Stomach (tissue), 9 donors: Measurements from ENCODE around the gene SYNE2. TPM values are rescaled to one million over a fixed set of nuclear protein-coding genes. Genes with fewer than 3 reads are reported as not detected.

Experiments used
- DNase-seq, 2 donors: peaks; one replicate each; pipeline versions ENCODE4 v3.0.0 to v3.0.0-alpha.2; 2013 to 2019
- H3K27ac ChIP-seq, 5 donors: fragments of 200-600 bp in 4 of 5; sonication (generic) in 4 of 5; one replicate each; pipeline ENCODE4 v1.5.1; 2013 to 2019; ENCODE audit warnings: mild to moderate bottlenecking in 1 of 5, moderate library complexity in 1 of 5
- H3K27me3 ChIP-seq, 3 donors: fragments of 200-600 bp; sonication (generic); one replicate each; pipeline ENCODE4 v1.5.1; 2017 to 2019; ENCODE audit warnings: mixed run types in 1 of 3
- H3K36me3 ChIP-seq, 4 donors: fragments of 200-600 bp; sonication (generic); 1 replicate in 3 of 4; 2 replicates in 1 of 4; pipeline ENCODE4 v1.5.1; 2016 to 2019
- H3K4me1 ChIP-seq, 4 donors: fragments of 200-600 bp; sonication (generic); one replicate each; pipeline ENCODE4 v1.5.1; 2016 to 2019
- H3K4me3 ChIP-seq, 4 donors: fragments of 200-600 bp; sonication (generic) in 3 of 4; one replicate each; pipeline ENCODE4 v1.5.1; 2016 to 2019; ENCODE audit warnings: mild to moderate bottlenecking in 1 of 4
- H3K9me3 ChIP-seq, 4 donors: fragments of 200-600 bp; sonication (generic); one replicate each; pipeline ENCODE4 v1.5.1; 2016 to 2019
- EP300 ChIP-seq: sonication (generic); formaldehyde crosslinking; IDR thresholded peaks from one replicate; pipeline ENCODE4 v1.6.1; 2017; ENCODE audit warnings: antibody characterized with exemption
- POLR2A ChIP-seq, 4 donors: fragments of 450-650 bp; IDR thresholded peaks; one replicate each; pipeline ENCODE4 v1.6.1; 2016; ENCODE audit warnings: antibody characterized with exemption in 4 of 4, control low read depth in 2 of 4, mild to moderate bottlenecking in 1 of 4, moderate library complexity in 1 of 4
- POLR2AphosphoS5 ChIP-seq, 3 donors: sonication (generic); formaldehyde crosslinking; IDR thresholded peaks; one replicate each; pipeline ENCODE4 v1.6.1; 2016; ENCODE audit warnings: antibody characterized with exemption in 3 of 3
- WGBS, 5 donors: extraction: QIAGEN DNeasy Blood & Tissue Kit in 3 of 5; methylation state at CpG; one replicate each; pipeline versions ENCODE4 v1.1.5 to v1.1.7; 2013 to 2018; 5-methylcytosine and 5-hydroxymethylcytosine counted together
- intact Hi-C: fragments of 100-400 bp; cut with DNase I; formaldehyde crosslinking; loops from one replicate; pipeline ENCODE4 v1.15.1; 2023; ENCODE audit warnings: low total_unique reads
- polyA plus RNA-seq, 3 donors: library from polyadenylated mRNA; stranded (reverse); fragments of 200-250 nt; gene quantifications; one replicate each; pipeline ENCODE4 v1.2.3, GENCODE V29; 2013
- total RNA-seq, 5 donors: library from RNA; depleted of rRNA; stranded (reverse); fragments of >200 nt; gene quantifications; one replicate each; pipeline versions ENCODE4 v1.1.0 to v1.2.3, GENCODE V29; 2014 to 2016
- TF ChIP-seq, protein P1 (sequence below), 7 experiments: fragments of 450-650 bp in 4 of 7; fragments of 200-600 bp in 3 of 7; sonication (generic) in 3 of 7; IDR thresholded peaks; one replicate each; pipeline ENCODE4 v1.5.1; 2016 to 2019; ENCODE audit warnings: antibody characterized with exemption in 7 of 7, control low read depth in 2 of 7, mild to moderate bottlenecking in 1 of 7
- donor health status: healthy with polysubstance abuse.
- donor health status: Bipolar disorder and iron deficiency.
- donor health status: healthy.

Gene SYNE2
- total and polyA plus RNA-seq, 8 donors = 14.4 to 280 (median 120) TPM

DNA sequence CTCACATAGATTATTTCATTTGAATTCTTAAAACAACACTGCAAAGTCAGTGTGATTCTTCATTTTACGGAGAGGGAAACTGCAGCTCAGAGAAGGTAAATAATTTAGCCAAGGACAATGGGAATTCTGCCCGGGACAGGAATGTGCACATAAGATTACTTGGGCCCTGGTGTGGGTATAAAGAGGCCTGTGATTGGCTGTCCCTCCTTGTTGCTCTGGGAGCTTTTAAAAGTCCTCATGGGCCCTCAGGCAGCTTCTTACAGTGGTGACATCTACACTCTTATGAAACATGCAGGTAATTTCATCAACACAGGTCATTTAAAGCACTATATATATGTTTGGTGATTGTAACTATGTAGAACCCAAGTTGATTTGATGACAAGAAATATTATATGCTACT, 341.0 kb downstream of the SYNE2 start:
- TF ChIP-seq POLR2AphosphoS5 (IDR thresholded peaks at IDR 0.05) (no peak), POLR2A (IDR thresholded peaks at IDR 0.05) (no peak), EP300 (no peak)
- TF ChIP-seq, protein P1, sequence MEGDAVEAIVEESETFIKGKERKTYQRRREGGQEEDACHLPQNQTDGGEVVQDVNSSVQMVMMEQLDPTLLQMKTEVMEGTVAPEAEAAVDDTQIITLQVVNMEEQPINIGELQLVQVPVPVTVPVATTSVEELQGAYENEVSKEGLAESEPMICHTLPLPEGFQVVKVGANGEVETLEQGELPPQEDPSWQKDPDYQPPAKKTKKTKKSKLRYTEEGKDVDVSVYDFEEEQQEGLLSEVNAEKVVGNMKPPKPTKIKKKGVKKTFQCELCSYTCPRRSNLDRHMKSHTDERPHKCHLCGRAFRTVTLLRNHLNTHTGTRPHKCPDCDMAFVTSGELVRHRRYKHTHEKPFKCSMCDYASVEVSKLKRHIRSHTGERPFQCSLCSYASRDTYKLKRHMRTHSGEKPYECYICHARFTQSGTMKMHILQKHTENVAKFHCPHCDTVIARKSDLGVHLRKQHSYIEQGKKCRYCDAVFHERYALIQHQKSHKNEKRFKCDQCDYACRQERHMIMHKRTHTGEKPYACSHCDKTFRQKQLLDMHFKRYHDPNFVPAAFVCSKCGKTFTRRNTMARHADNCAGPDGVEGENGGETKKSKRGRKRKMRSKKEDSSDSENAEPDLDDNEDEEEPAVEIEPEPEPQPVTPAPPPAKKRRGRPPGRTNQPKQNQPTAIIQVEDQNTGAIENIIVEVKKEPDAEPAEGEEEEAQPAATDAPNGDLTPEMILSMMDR (IDR thresholded peaks at IDR 0.05) = no peak
- Histone ChIP-seq H3K4me3 (no peak overlapping the region), H3K27me3 (no peaks in the 10 kb centered on the region), H3K9me3 (no peaks in the 10 kb centered on the region), H3K36me3 (peaks cover 0 to 36% (median 21%) of the 10 kb centered on the region in 4 donors), H3K27ac (peak overlapping the region in 4 of 5 donors; percentile 36 to 63 (median 48)), H3K4me1 (peaks cover 24 to 50% (median 40%) of the 10 kb centered on the region in 4 donors)
- 32 to 59% (median 49%) methylated on average over 2 of the region's 2 CpGs for WGBS, 5 donors
- peak; percentile 42 to 60 for DNase-seq
- intact Hi-C loops = no loop called here

DNA sequence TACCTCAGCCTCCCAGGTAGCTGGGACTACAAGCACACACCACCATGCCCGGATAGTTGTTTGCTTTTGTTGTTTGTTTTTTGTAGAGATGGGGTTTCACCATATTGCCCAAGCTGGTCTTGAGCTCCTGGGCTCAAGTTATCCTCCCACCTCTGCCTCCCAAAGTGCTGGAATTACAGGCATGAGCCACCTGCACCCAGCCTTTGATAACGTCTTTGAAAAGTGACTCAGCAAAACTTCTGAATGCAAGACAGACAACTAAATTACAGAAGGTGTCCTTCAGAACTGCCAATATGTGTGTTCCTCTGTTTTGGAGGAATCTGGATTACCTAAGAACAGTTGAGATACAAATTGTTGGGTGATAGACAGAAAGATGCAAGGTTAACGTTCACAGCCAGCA, 341.6 kb downstream of the SYNE2 start:
- TF ChIP-seq POLR2AphosphoS5 (IDR thresholded peaks at IDR 0.05) (no peak), EP300 (no peak), POLR2A (IDR thresholded peaks at IDR 0.05) (no peak)
- TF ChIP-seq, protein P1 (IDR thresholded peaks at IDR 0.05) = no peak
- H3K27ac ChIP-seq = peak overlapping the region; percentile 36 to 65 (median 48)
- H3K36me3 ChIP-seq = peaks cover 0 to 30% (median 15%) of the 10 kb centered on the region in 4 donors
- no peak for DNase-seq
- intact Hi-C loops = no loop called here
- no peaks in the 10 kb centered on the region for H3K9me3 ChIP-seq
- no peak overlapping the region for H3K4me3 ChIP-seq
- WGBS, 5 donors = 38 to 61% (median 55%) methylated on average over 3 of the region's 3 CpGs
- H3K27me3 ChIP-seq = no peaks in the 10 kb centered on the region
- peaks cover 24 to 50% (median 40%) of the 10 kb centered on the region in 4 donors for H3K4me1 ChIP-seq

DNA sequence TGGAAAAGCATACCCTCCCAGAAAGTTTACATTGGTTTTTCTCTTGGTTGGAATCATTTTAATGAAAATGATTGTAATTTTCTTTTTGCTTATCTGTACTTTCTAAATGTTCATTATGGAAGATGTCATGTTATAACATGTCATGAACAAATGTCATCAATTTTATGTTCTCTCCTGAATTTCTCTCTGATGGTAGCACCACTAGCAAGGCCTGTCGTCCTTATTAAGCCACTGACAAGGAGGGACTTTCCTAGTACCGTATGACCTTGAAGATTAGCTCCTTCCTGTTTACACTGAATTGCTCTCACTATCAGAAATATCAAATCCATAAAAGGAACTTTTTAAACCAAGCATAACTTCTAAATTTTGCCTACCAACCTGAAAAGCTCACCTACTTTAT, 342.4 kb downstream of the SYNE2 start:
- Histone ChIP-seq H3K36me3 (peaks cover 0 to 22% (median 7%) of the 10 kb centered on the region in 4 donors), H3K27me3 (no peaks in the 10 kb centered on the region), H3K4me3 (no peak overlapping the region), H3K9me3 (no peaks in the 10 kb centered on the region), H3K27ac (peak overlapping the region in 4 of 5 donors; percentile 36 to 63 (median 48)), H3K4me1 (peaks cover 24 to 55% (median 44%) of the 10 kb centered on the region in 4 donors)
- 3 to 17% (median 10%) methylated on average over 2 of the region's 2 CpGs for WGBS, 5 donors
- intact Hi-C loops = no loop called here
- no peak for TF ChIP-seq EP300
- no peak for TF ChIP-seq POLR2A (IDR thresholded peaks at IDR 0.05)
- TF ChIP-seq POLR2AphosphoS5 (IDR thresholded peaks at IDR 0.05) = no peak
- DNase-seq = no peak

DNA sequence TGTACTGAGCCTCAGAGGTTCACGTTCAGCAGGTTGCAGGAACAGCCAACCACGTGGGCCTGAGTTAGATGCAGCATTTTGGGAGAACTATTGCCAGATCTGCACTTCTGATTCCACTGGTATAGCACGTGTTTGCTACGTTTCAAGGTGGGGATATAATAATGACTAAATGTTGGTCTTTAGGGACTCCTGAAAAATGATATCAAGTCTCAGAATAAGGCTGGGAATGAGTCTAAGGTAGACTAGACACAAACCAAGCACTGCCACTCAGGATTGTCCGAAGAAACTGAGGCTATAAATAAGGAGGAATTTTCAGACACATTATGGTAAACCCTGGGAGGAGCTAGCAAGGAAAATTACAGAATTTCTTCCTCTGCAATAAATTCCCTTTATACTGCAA, 343.3 kb downstream of the SYNE2 start:
- DNase-seq = no peak
- no peaks in the 10 kb centered on the region for H3K9me3 ChIP-seq
- H3K27ac ChIP-seq = peak overlapping the region; percentile 28 to 63 (median 45)
- H3K36me3 ChIP-seq = peaks cover 0 to 14% (median 0%) of the 10 kb centered on the region in 4 donors
- H3K4me1 ChIP-seq = peaks cover 29 to 63% (median 49%) of the 10 kb centered on the region in 4 donors
- TF ChIP-seq, protein P1 (IDR thresholded peaks at IDR 0.05) = no peak
- TF ChIP-seq EP300 = no peak
- no peak for TF ChIP-seq POLR2A (IDR thresholded peaks at IDR 0.05)
- TF ChIP-seq POLR2AphosphoS5 (IDR thresholded peaks at IDR 0.05) = no peak
- WGBS, 5 donors = 36 to 72% (median 60%) methylated on average over 5 of the region's 5 CpGs
- no peak overlapping the region for H3K4me3 ChIP-seq
- intact Hi-C loops = no loop called here
- no peaks in the 10 kb centered on the region for H3K27me3 ChIP-seq

DNA sequence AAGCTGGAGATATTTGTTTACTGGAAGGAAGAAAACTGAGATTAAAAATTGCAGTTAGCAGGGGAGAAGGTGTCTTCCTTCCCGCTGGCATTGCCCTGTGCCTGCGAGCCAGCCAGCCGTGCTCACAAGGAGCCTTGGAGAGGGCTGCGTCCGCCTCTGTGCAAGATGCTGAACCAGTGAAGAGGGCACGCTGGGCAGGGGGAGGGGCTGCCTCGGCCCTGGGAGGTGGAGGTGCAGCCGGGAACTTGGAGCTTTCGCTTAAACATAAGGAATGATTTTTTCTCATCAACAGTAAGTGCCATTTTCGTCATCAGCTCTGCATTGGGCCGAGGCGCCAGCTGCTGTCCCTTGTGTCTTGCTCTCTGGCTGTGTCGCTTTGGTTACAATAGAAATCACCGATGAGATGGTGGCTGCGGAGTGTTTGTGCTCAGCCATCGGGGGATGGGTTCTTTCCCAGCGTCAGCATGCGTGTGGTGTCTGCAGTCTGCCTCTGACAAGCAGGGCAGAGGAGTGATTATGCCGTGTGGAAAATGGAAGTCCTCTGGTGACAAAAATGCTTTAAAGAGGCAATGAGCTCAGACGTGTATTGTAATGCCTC, 344.1 kb downstream of the SYNE2 start:
- Histone ChIP-seq H3K4me1 (peaks cover 37 to 69% (median 53%) of the 10 kb centered on the region in 4 donors), H3K4me3 (peak overlapping the region; percentile 33 to 36 (median 34)), H3K36me3 (peaks cover 0 to 6% (median 0%) of the 10 kb centered on the region in 4 donors), H3K27ac (peak overlapping the region in 4 of 5 donors; percentile 40 to 63 (median 46)), H3K9me3 (no peaks in the 10 kb centered on the region), H3K27me3 (no peaks in the 10 kb centered on the region)
- TF ChIP-seq, protein P1 (IDR thresholded peaks at IDR 0.05) = no peak
- no peak for TF ChIP-seq POLR2A (IDR thresholded peaks at IDR 0.05)
- TF ChIP-seq EP300 = no peak
- TF ChIP-seq POLR2AphosphoS5 (IDR thresholded peaks at IDR 0.05) = no peak
- 10 to 26% (median 16%) methylated on average over 20 of the region's 20 CpGs for WGBS, 5 donors
- intact Hi-C loops = no loop called here
- peak; percentile 40 to 82 for DNase-seq
